ENCODE results near the gene OPCML.

OPCML gene

DNA sequence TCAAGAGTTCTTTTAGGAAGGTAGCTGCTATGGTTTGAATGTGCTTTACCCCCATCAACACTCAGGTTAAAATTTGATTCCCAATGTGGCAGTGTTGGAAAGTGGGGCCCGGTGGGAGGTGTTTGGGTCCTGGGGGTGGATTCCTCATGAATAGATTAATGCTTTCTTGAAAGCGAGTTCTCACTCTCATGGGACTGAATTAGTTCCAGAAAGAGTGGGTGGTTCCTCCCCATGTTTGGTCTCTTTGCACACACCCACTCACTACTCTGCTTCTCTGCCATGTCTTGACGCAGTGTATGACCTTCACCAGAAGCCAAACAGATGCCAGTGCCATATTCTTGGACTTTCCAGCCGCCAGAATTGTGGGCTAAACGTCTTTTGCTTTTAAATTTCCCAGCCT, 394.4 kb downstream of the OPCML start:
- peaks cover 31% of the 10 kb centered on the region for H3K27me3 Mint-ChIP-seq (ENCODE audit: low read depth)
- H3K36me3 Mint-ChIP-seq (ENCODE audit: low read depth), result no peaks in the 10 kb centered on the region
- H3K4me3 Mint-ChIP-seq, result no peak overlapping the region
- peaks cover 6% of the 10 kb centered on the region for H3K4me1 Mint-ChIP-seq
- no peaks in the 10 kb centered on the region for H3K9me3 Mint-ChIP-seq
- H3K27ac Mint-ChIP-seq, result no peak overlapping the region
- no peak for TF ChIP-seq CTCF (IDR thresholded peaks at IDR 0.05; ENCODE audit: unreplicated experiment in 3 of 3)

DNA sequence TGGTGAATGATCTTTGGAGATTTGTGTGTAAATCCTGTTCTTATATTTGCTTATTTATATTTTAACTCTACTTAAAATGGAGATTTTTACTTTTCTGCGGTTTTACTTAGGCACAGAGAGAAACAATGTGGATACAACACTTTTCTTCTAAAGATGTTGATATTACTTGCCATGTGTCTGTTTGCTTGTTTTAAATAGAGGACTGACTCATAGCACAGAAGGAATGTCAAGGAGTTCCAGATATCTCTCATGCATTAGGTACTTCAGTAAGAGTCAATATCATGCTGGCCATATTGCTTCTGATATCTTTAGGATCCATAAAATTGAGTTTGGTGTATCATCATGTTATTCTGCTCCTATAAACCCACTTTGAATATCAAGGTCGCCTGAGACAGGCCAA, 395.0 kb downstream of the OPCML start:
- Mint-ChIP-seq H3K9me3 (no peaks in the 10 kb centered on the region), H3K4me1 (peaks cover 6% of the 10 kb centered on the region), H3K36me3 (ENCODE audit: low read depth) (no peaks in the 10 kb centered on the region), H3K27me3 (ENCODE audit: low read depth) (peaks cover 31% of the 10 kb centered on the region), H3K4me3 (no peak overlapping the region), H3K27ac (no peak overlapping the region)
- TF ChIP-seq CTCF (IDR thresholded peaks at IDR 0.05; ENCODE audit: unreplicated experiment in 3 of 3), result no peak

GRCh38 chr11:133136376-133136775, 395.9 kb downstream of the OPCML start:
- Mint-ChIP-seq H3K4me3 (no peak overlapping the region), H3K9me3 (no peaks in the 10 kb centered on the region), H3K27ac (no peak overlapping the region), H3K36me3 (ENCODE audit: low read depth) (no peaks in the 10 kb centered on the region), H3K27me3 (ENCODE audit: low read depth) (peaks cover 26% of the 10 kb centered on the region), H3K4me1 (peaks cover 6% of the 10 kb centered on the region)
- TF ChIP-seq CTCF (IDR thresholded peaks at IDR 0.05; ENCODE audit: unreplicated experiment in 3 of 3), result no peak

DNA sequence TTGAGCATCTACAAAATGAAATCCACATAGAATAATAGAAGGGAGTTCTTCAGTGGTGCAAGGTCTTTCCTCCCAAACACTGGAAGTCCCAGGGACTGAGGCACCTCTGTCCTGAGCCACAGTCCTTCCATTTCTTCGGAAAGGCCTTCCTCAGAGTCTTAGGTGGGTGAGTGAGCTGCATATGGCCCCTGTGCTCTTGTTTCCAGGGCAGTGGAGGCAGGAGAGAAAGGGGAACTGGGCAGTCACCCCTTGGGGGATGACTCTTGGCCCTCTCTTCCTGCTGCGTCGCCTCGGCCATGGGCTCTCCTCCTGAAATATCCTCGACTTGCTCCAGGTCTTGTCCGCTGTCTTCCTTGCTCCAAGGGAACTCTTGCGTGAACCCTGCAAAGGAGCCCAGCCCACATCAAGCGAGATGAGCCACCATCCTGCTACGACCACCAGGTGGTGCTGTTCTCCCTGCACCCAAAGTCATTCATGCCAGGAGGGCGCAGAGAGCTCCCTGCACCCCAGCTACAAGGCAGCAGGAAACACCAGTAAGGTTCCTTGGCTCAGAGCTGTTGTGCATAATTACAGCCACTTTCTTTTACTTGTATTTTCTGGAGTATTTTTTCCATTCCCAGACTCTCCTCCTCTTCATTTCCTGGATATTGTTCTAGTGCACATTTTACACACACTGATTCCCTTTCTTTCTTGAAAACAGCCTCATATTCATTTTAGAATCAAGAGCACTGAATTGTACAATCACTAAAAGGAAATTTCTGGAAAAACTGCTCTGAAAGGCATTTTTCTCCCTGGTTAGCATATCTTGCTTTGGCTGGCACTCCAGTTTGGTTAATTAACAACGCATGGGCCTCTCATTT, 397.8 kb downstream of the OPCML start:
- Mint-ChIP-seq H3K9me3 (no peaks in the 10 kb centered on the region), H3K4me1 (peaks cover 6% of the 10 kb centered on the region), H3K4me3 (no peak overlapping the region), H3K36me3 (ENCODE audit: low read depth) (no peaks in the 10 kb centered on the region), H3K27ac (no peak overlapping the region), H3K27me3 (ENCODE audit: low read depth) (peaks cover 28% of the 10 kb centered on the region)
- peak; percentile 89 to 94 (median 90) for TF ChIP-seq CTCF (IDR thresholded peaks at IDR 0.05; ENCODE audit: unreplicated experiment in 3 of 3)

DNA sequence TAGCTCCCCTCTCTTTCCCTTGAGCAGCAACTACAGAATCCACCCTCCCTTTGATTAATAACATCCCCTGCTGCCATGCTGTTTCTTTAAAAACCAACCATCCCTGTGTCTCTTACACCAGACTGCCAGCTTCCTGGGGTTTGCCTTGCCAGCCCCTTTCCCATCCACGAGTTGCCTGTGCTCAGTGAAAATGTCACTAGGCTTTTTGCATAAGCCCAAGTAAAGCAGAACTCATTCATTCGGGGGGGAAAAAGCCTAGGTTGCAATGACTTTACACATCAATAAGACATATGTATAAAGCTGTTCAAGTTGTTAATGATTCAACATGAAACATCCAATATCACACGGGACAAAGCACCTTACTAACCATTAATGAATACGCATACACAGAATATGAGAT, 398.7 kb downstream of the OPCML start:
- no peak for TF ChIP-seq CTCF (IDR thresholded peaks at IDR 0.05; ENCODE audit: unreplicated experiment in 3 of 3)
- Mint-ChIP-seq H3K4me1 (peaks cover 6% of the 10 kb centered on the region), H3K4me3 (no peak overlapping the region), H3K27me3 (ENCODE audit: low read depth) (peaks cover 34% of the 10 kb centered on the region), H3K36me3 (ENCODE audit: low read depth) (no peaks in the 10 kb centered on the region), H3K27ac (no peak overlapping the region), H3K9me3 (no peaks in the 10 kb centered on the region)

DNA sequence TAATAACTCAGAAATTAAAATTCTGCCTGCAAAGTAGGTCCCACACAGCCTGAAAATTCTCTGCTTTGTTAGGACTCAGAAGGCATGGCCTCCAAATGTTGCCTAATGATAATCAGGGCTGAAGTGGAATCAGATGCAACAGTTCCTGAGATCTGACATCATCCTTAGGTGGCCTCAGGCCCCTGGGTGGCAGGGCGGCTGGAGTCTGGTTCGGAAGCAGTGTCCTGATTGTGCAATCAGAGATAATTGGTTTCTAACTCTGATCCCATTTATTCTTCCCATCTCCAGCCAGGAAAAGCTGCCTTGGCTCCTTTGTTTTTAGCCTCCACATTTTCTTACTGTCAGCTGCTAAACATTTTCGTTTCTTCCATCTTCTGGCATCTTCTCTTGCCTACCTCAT, 399.3 kb downstream of the OPCML start:
- Mint-ChIP-seq H3K36me3 (ENCODE audit: low read depth) (no peaks in the 10 kb centered on the region), H3K27ac (no peak overlapping the region), H3K4me3 (no peak overlapping the region), H3K4me1 (peaks cover 6% of the 10 kb centered on the region), H3K27me3 (ENCODE audit: low read depth) (peaks cover 38% of the 10 kb centered on the region), H3K9me3 (no peaks in the 10 kb centered on the region)
- no peak for TF ChIP-seq CTCF (IDR thresholded peaks at IDR 0.05; ENCODE audit: unreplicated experiment in 3 of 3)
